Measurements from ENCODE around the gene POLR2B.
"Not testable (repeated sequence)": the region's sequence is repeated elsewhere in the genome, so short reads cannot be mapped to it uniquely, and the experiment has no call there.

POLR2B gene

DNA sequence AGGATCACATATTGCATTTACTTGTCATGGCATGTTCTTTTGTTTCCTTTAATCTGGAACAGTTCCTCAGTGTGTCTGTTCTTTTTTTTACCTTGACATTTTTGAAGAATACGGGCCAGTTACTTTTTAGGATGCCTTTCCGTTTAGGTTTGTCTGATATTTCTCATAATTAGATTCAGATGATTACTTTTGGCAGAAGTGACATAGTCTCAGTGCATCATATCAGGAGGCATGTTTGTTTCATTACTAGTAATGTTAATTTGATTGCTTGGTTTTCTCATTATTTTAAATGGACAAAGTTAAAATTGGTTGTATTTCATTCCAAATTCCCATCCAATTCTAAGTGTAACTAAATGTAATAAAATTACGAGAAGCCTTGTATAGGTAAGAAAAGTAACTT is 8.3 kb downstream of the POLR2B start:
- DNase-seq (ENCODE audit: low read depth, low spot score): no peak

DNA sequence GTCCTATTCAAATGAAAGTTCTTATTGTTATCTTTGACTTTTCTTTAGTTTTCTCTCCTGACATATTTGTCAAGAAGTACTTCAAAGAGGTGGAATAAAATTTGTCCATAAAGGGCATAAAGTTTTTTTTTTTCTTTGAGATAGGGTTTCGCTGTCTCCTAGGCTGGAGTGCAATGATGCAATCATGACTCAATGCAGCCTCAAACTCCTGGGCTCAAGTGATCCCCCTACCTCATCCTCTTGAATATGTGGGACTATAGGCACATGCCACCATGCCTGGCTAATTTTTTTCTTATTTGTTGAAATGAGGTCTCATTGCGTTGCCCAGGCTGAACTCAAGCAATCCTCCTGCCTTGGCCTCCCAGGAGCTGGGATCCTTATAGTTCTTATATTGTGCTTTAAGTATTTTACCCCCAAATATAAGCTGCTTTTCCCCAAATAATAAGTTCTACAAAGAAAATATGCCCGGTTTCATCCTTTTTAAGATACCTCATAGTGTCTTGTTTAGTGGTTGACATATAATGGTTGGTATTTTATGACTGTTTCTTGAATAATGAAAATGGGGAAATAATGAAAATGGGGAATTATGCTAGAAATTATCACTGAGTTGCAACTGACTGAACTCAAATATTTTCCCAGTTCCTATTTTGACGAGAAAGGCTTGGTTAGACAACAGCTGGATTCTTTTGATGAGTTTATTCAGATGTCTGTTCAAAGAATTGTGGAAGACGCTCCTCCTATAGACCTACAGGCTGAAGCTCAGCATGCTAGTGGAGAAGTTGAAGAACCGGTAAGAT is 11.6 kb downstream of the POLR2B start:
- DNase-seq (ENCODE audit: low read depth, low spot score): peak; percentile 23

- DNase-seq (ENCODE audit: low read depth, low spot score): peak; percentile 97
Observed at GRCh38 chr4:56995525-56995924, 16.8 kb downstream of the POLR2B start.

- DNase-seq (ENCODE audit: low read depth, low spot score): no peak
Observed at GRCh38 chr4:56999751-57000150, 21.1 kb downstream of the POLR2B start.

DNA sequence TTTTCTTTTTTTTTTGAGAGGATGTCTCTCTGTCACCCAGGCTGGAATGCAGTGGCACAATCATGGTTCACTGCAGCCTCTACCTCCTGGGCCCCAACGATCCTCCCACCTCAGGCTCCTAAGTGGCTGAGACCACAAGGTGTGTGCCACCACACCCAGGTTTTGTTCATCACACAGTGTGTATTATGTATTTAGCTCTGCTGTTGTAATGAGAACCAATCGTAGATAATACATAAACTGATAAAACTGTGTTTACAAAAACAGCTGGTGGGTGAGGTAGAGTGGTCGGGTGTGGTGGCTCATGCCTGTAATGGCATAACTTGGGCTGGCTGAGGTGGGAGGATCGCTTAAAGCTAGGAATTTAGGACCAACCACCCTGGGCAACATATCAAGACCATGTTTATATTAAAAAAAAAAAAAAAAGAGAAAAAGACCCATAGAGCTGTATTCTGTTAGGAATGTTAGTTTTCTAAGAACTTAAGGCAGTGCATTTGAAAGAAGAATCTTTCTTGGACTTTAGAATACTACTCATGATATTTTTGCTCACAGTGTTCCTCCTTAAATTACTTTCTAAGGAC is 34.9 kb downstream of the POLR2B start:
- no peak for DNase-seq (ENCODE audit: low read depth, low spot score)

DNA sequence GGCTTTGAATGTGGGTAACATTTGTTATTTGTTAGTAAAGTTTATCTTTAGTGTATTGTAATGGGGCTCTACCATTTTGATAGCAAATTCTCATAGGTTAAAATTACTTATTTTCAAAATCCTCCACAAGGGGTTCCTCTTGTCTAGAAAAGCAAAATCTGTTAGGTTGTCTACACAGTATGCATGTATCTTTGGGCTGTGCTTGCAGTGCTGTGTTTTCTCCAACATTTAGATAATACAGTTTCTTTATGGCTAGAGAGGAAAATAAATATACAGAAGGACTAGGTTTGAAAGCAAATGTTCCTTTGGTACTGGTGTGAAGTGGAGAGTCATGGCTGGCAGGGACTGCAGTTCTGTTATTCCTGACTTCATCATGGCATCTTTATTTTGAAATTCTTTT is 40.3 kb downstream of the POLR2B start:
- DNase-seq (ENCODE audit: low read depth, low spot score): no peak

GRCh38 chr4:57020467-57021101 is 41.9 kb downstream of the POLR2B start:
- peak; percentile 48 for DNase-seq (ENCODE audit: low read depth, low spot score)

DNA sequence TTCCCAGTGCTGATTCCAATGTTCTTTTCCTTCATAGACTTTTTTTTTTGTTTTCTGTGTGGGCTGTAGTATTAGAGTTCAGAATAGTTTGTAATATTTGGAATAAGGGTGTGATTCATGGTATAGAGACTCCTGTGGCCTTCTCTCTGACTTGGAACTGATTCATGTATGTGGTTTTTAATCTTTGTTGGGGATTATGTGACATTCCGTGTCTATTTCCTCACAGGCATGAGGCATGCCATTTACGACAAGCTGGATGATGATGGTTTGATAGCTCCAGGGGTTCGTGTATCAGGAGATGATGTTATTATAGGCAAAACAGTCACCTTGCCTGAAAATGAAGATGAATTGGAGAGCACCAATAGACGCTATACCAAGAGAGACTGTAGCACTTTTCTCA is 44.4 kb downstream of the POLR2B start:
- peak; percentile 78 for DNase-seq (ENCODE audit: low read depth, low spot score)

DNA sequence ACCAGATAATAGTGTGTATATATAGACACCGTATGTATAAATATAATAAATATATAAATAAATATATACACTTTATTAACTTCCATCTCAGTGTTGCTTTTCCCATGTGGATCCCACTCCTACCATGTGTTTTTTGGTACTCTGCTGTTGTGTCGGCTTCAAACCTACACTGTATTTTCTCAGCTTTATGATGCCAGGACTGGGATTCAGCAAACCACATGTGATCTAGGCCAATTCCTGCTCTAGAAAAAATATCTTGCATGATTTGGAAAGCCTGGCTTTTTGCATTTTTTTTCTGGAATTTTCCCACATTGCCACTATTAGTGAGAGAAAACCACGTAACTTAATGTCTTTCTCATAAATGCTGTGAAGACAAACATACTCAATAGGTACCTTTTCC is 55.8 kb downstream of the POLR2B start:
- no peak for DNase-seq (ENCODE audit: low read depth, low spot score)

DNA sequence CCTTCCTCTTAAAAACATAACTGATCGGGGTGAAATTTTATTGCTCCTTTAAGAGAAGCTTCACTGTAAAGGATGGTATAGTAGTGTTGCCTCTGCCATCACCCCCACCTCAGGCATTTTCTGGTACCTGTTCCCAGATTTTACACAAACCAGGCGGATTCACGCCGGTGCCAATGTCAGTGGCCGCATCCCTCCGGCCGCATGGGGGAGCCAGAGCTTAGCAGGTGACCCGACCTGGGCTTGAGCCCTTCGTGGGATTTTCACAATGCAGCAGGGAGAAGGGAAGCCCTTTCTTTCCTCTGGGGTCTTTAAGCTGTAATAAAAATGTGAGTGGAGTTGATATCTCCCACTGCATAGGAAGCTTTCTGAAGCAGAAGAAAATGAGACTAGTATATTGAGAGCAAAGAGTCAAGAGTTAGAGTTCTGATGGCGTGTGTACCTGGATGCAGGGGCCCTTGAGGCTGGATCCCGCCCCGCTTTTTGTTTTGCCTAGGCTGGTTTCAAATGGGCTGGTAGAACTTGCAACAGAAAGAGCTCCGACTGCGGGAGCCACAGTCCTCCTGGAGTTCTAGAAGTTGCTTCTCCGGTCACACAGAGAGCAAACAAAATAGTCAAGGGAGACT is 59.4 kb downstream of the POLR2B start:
- DNase-seq (ENCODE audit: low read depth, low spot score): peak; percentile 80

DNA sequence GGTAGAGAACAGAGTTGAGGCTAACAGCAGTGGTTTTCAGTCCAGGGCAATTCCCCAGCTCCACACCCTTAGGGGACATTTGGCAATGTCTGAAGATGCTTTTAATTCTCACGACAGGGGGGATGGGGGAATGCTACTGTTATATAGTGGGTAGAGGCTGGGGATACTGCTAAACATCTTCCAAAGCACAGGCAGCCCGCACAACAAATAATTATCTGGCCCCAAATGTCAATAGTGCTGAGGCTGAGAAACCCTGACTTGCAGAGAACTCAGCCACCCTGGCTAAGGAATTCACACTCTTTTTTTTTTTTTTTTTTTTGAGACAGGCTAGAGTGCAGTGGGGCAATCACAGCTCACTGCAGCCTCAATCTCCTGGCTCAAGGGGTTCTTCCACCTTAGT is 60.6 kb downstream of the POLR2B start:
- peak; percentile 12 for DNase-seq (ENCODE audit: low read depth, low spot score)

- no peak for DNase-seq (ENCODE audit: low read depth, low spot score)
Observed at GRCh38 chr4:57040510-57040909, 61.8 kb downstream of the POLR2B start.

DNA sequence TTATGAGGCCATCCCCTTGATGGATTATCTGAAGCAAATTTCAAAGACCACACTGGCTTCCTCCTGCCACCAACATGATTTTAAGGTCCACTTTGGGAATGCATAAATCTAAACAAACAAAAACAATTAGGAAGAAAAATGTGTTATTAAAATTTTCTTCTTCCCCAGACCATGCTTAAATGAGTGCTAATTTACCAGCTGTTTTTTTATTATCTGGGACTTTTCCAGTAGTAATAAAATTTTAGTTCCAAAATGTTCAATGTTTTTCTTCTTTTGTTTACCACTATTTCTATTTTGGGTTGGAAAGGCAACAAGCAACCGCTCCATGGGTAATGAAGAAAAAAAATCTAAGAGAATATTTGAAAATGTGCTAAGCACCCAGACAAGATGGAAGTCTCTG is 62.3 kb downstream of the POLR2B start:
- no peak for DNase-seq (ENCODE audit: low read depth, low spot score)

DNA sequence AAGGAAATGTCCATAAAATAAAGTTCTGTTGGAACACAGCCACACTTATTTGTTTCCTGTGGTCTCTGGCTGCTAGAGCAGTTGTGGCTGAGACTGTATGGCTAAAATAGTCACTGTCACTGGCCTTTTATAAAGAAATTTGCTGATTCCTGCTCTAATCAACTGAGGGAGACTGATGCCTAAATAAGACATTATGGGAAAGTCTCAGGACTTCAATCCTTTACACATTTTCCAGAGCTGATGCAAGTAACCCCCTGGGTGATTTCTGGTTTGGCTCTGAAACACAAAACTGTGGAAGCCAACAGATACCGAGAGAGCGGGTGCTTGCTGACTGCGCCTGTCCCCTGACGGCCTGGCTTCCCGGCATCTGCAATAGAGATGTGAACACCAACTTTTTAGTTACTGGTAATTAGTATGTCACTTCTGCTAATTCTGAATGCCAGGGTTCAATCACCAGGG is 64.0 kb downstream of the POLR2B start:
- DNase-seq (ENCODE audit: low read depth, low spot score): peak; percentile 76

- peak; percentile 80 for DNase-seq (ENCODE audit: low read depth, low spot score)
Observed at GRCh38 chr4:57043347-57044251, 64.9 kb downstream of the POLR2B start.

DNA sequence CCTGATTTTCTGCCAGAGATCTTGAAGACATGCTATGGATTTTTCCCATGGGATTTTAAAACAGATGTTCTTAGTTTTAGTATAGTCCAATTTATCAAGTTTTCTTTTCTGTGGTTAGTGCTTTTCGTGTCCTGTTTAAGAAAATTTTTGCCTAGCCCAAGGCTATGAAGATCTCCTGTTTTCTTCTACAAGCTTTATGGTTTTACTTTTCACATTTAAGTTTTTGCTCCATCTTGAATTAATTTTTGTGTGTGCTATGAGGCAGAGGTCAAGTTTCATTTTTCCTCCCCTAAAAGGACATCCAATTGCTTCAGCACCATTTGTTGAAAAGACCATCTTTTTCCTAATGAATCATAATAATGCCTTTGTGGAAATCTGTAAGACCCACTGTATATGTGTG is 65.6 kb downstream of the POLR2B start:
- DNase-seq (ENCODE audit: low read depth, low spot score): no peak

DNA sequence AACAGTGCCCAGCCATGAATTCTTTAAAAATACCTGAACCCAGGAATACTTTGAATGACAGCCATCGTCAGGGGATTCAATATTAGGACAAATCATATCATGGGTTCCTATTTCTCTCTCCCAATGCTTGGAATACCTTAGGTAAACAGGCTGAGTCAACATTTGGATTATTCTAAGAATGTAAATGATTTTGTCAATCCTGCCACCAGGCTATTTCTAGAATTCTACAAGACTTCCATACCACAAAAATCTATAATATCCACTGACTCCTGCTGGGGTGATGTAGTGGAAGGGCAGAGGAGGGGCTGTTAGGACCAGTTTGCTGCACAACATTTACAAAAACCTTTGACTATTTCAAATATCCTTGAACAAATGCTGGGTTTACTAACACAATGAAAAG is 66.3 kb downstream of the POLR2B start:
- peak; percentile 81 for DNase-seq (ENCODE audit: low read depth, low spot score)

DNA sequence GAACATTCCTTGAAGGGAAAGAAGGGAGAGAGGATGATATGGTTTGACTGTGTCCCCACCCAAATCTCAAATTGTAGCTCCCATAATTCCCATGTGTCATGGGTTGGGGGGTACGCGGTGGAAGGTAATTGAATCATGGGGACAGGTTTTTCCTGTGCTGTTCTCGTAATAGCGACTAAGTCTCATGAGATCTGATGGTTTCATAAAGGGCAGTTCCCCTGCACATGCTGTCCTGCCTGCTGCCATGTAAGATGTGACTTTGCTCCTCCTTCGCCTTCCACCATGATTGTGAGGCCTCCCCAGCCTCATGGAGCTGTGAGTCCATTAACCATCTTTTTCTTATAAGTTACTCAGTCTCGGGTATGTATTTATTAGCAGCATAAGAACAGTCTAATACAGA is 68.3 kb downstream of the POLR2B start:
- not testable (repeated sequence) for DNase-seq (ENCODE audit: low read depth, low spot score)

DNA sequence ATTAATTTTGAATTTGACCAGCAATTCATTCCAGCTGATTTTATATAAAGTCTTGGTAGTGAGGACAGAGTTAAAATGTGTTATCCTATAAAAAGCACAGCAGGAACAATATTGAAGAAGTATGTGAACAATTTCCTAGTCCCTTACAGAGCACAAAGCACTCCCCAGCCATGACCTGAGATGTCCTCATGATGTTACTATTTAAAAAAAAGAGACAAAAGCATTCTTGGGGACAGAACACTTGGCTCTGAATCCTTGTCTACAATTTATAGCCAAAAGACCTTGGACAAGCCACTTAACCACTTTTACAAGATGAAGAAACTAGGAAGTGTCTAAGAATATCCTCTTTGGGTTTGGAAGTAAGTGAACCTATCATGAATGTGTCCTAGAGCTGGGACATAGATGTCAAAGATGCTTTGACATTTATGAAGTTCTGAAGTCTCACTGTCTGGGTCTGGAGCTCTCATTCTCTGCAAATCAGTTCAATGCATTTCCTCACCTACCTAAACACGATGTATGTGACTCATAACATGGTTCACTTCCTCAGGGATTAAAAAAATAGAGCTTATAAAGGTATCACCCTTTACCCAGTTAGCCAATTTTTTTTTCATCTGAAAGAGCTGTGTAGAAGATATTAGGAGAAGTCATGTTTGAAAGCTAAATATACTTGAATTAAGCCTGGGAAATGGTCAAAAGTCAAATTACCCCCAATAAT is 70.1 kb downstream of the POLR2B start:
- DNase-seq (ENCODE audit: low read depth, low spot score): no peak

- no peak for DNase-seq (ENCODE audit: low read depth, low spot score)
Observed at GRCh38 chr4:57051095-57051494, 72.4 kb downstream of the POLR2B start.

- DNase-seq (ENCODE audit: low read depth, low spot score): no peak
Observed at GRCh38 chr4:57051524-57051923, 72.8 kb downstream of the POLR2B start.

All from astrocyte of the hippocampus (primary cell).